GM21576 (cell line): ENCODE data around the gene RFTN1.
A peak's percentile ranks its signal among the peaks of the same experiment; 100 is the strongest.

ENCODE experiments used
- ATAC-seq: cut with Tn5 transposase; IDR thresholded peaks from one replicate; pipeline ENCODE4 v1.9.1; 2021; ENCODE audit warnings: mild to moderate bottlenecking, moderate library complexity; ENCODE audit not compliant: unreplicated experiment

RFTN1 gene

DNA sequence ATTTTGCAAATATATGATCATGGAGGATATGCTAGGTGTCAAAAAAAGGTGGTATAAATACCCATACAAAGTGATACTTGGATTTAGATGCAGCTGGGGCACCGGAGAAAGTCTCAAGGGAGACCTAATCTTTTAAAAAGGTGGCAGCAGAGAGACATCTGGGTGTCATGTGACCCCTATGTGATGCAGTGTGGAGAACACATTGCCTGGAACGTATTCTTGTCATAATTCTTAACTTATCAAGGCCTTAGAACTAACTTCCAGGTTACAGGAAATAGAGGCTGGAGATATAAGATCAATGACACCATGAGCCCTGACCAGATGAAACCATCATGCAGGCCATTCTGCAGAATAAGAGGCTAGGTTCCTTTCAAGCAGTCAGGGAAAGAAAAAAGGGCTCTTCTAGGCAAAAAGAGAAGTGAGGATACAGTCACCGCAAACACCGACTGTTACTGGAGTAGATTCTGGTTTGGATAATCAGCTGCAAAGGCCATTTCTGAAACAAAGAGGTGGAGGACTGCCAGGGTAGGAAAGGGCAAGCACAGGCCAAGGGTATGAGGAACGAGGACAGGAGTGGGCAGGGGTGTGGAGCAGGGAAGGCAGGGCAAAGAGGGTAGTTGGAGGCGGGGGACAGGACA, 147.9 kb downstream of the RFTN1 start:
- no peak for ATAC-seq

DNA sequence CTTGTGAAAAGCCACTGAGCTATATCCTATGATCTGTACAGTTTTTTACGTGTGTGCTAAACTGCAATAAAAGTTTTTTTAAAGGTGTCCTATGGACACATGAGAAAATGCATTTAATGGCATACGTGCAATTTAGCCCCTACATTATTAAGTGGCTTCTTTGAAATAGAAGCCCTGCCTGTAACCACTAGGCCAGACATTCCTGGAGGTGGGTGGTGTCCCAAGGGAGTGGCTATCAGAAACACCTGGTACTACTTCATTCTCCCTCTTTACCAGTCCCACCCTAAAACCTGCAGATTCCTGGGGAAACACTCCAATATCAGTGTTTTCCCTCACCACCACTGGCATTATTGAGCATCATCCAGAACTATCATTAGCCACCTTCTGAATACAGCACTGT, 148.5 kb downstream of the RFTN1 start:
- ATAC-seq = no peak

DNA sequence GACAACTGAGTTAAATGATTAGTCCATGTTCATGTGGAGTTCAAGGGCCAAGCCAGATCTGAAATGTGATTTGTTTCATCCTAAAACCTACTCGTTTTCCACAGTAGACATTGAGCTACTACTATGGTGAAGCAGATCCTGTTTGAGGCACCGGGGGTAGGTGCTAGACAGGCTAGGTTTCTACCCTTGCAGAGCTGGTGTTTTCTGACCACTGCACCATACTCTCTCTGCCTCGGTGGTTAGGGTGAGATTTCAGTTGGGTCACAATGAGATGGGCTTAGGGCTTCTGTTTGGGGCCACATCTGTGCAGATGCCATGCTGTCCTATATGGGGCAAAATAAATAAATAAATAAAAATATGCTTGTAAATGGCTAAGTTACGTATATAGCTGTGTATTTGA, 149.2 kb downstream of the RFTN1 start:
- ATAC-seq = no peak

DNA sequence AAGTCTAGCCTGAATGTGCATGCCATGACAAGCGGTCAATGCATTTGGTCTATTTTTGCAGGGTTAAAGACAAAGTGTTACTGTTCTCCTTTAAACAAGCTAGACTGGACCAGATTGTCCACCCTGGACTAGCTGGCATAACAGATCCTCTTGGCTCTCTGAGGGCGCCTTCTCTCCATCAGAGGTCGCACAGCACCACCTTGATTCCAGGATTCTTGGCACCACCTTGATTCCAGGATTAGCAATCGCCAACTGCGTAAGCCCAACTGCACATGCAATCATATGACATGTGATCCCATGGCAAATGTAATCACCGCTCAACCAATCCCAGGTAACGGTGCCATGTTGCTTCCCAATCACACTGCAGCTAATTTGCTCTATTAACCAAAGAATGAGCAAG, 149.9 kb downstream of the RFTN1 start:
- ATAC-seq = no peak

DNA sequence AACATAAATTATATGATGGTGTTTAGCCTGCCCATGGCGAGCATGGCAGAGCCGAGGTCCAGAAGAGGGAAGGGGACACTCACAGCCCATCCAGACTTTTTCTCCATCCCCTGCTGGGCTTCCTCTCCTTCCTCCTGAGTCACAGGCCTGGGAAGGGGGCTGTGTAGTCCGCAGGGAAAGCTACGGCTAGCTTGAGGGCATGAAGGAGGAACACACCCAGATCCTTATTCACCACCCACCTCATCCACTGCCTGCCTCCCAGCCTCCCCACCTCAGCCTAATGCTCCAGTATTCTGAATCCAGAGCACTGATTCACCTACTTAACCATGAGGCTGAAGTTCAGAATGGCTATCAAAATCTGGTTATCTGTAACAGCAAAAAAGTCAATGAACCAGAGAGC, 150.7 kb downstream of the RFTN1 start:
- ATAC-seq = no peak

DNA sequence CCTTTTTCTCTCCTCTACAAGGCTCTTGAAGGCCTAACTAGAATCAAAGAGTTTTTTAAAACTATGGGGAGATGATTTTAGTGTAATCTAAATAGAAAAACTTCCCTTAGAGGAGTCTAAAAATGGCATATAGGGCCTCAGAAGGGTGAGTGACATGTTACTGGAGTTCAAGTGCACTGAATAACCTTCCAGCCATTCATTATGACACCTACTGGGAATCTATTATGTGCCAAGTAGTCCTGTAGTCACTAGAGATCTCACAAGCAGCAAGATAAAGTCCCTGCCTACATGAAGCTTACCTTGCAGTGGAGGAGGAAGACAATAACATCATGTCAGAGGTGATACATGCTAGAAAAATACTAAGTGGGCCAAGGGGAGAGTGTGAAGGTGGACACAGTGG, 152.4 kb downstream of the RFTN1 start:
- ATAC-seq = no peak

DNA sequence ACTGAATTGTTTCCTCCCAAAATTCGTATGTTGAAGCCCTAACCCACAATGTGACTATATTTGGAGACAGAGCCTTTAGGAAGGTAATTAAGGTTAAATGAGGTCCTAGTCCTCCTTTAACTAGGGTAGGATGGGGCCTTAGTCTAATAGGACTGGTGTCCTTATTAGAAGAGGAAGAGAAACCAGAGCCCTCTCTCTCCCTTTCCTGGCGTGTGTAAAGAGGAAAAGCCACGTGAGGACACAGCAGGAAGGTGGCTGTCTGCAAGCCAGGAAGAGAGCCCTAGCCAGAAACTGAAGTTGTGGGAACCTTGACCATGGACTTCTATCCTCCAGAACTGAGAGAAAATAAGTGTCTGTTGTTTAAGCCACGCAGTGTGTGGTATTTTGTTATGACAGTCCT, 154.2 kb downstream of the RFTN1 start:
- ATAC-seq = no peak

DNA sequence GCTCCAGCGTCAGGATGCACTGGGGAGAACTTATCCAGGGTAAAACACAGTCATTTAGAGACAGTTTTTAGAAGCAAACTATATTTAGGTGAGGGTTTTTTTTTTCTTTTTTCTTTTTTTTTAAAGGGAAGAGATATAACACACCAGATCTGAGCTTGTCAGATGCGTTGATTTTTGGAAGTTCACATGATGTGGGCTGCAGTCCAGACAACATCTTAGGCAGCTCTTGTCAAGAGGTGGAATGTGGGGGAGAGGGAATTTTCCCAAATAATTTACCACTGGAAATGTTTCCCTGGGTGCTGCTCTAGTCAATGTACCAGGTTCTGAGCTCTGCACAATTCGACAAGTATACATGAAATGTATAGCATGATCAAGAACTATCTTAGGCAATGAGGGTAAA, 155.2 kb downstream of the RFTN1 start:
- no peak for ATAC-seq

DNA sequence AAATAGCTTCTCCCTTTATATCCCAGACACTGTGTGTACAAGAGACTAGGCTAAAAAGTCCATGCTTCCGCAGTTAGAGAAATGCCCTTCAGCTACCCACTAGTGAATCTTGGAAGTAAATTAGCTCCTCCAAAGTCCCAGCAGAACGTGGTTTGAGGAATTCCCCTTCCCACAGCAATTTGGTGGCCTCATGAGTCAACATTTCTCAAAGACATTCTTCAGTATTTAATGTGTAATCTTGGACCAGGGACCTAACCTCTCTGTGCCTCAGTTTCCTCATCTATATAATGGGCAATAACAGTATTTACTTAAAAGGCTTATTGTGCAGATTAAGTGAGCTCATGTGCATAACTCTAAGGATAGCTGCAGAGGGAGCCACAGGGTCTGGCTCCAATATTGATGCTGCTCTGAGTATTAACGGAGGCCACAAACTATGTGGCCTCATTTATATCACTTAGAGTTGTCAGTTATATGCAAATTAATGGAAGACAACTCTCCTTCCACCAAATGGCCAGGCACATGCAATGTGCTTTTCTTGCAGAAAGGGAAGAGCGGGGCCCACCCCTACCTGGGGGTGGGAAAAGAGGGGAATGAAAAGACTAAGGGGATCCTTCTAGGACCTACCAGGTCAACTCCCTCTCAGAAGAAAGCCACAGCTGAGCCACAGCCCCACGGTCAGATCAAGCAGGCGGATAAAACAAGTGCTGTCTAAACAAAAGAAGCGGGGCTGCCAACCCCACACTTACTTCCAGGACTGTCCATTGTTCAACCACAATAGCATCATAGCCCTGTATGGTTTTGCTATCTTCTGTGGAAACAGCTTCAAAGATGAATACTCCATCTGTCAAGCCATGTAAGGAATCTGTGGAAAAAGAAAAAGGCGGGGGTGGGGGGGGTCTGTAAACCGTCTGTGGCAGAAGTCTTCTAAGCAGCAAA, 156.0 kb downstream of the RFTN1 start:
- ATAC-seq = no peak

DNA sequence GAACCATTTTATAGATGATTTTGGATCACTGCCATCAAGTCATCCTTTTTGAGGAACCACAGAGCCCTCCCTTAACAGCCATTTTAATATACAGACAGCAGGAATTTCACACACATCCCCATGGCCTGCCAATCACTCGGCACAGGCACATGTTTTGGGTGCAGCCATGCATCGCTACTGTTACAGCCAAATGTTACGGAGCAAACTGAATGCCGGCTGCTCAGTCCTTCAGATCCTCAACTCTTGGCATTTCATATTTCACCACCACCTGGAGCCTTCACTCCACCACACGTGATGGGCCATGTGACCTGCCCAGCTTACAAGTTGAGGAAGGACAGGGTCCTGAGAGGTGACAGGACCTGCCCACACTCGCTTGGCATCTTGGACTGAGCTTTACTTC, 157.7 kb downstream of the RFTN1 start:
- ATAC-seq = no peak

DNA sequence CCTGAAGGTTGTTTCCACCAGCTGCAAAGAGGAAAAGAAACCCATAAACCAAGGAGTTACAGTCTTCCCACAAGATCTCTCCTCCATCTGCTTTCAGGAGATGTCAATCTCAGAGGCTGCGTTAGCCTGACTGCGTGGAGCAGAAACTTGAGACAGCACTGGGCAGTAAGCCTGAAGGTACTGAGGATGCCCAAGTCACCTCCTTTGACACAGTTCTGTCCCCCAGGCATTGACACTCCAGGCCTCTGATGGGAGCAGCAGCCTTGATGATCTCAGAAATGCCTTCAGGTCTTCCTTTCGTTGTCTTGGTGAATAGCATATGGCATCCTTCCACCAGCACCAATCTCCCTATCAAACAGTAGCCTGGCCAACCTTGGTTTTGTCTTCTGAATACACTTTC, 159.2 kb downstream of the RFTN1 start:
- ATAC-seq = no peak

DNA sequence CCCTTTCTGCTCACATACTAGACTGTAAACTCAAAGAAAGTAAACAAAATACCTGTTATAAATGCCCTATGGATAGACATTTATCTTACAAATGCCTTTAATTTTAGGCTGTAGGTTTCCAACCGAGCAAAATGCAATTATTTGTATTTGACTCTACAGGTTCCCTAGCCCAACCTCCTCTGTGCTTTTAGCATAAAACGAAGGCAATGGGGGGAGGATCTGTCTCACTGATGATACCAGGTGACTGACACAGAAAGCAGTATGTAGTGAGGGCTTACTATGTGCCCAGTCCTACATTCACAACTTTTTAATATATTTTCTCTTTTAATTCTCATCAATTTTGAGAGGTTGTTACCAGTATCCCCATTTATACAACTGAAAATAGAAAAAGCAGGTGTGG, 161.1 kb downstream of the RFTN1 start:
- ATAC-seq = no peak

DNA sequence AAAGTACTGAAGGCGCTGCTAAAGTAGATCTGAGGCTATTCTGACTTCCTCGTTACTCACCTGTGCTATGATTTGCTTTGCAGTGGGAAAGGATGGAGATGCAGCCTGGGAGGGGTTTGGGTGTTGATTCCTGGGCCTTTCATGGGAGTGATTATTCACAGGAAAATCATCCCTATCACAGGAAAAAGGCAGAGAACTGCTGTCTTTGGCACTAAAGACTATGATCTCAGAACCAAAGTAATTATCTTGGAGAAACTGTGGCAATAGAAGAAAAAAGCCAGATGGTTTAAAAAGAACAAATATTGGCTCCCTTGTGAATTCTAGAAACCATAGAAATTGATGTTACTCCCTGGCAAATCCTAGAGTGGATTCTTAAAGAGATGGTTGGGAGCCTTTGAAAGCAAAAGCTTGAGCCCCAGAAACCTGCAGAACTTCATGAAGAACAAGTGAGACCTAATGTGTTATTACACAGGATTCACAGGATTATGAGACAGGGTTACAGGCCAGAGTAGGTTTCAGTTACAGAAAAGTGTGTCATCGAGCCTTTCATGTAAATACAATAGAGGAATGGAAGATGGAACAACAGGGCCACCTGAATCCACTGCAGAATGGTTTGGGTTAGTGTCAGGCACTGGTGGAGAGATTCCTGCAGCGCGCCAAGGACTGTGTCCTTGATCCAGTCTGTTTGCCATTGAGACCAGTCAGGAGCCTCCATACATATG, 162.7 kb downstream of the RFTN1 start:
- ATAC-seq = no peak

DNA sequence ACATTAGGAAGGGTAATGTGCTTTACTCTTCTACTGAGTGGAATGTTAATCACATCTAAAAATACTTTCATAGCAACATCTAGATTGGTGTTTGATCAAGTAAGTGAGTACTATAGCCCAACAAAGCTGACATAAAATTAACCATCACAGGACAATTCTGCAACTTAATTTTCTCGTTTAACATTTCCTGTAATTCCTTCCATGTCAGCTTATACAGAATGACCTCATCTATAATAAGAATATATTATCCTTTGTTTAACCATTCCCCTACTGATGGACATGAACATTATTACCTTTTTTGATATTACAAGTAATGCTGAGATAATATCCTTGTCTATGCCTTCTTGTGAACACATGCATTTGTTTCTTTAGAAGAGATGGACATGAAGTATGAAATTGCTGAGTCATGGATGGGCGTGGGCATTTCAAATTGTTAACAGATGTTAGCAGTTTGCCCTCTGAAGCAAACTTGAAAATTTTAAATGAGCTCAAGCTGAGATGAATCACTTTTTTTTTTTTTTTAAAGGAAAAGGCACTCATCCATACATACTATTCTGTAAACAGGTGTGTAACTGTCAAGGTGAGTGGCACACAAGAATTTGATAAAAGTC, 163.4 kb downstream of the RFTN1 start:
- ATAC-seq = no peak

DNA sequence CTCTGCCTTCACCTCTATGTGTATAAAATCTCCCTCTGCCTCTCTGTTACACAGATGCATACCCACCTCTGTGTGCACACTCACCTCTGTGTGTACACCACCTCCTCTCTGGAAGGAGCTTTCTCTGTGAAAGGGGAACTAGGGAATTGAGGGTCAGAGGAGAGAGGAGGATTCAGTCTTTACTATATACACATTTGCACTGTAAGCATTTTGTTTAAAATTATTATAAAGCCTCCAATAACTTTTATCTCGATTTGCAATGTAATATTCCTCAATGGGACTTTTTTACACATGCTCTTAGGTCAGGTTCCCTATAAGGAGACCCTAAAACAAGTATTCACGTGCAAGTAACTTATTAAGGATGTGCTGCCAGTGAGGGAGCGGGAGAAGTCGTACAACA, 166.0 kb downstream of the RFTN1 start:
- no peak for ATAC-seq

DNA sequence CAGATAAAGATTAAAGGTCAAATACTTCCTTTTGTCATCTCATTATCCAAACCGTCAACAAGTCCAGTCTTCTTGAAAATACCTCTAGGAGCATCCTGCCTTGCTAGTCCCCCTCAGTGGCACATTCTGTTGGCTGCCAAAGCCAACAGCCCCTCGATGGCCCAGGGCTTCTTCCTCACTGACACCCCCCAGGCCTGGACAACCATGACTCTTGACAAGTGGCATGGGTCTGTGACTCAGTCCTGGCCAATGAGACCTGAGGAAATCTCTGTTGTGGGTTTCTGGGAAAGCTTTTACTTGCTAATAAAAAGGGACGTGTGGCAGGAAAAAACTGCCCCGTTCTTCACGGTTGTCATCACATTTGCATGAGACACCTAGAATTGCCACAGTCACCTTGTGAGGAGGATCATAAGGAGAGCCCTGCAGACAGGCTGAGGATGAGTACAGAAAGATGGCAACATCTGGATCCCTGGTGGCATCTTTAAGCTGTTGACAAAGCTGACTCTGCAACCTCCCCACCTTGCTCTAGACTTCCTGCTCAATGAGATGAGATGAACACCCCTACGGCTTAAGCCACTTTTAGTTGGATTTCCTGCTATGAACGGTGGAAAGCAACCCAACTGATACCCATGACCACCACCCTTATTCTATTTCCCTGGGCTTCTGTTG, 167.0 kb downstream of the RFTN1 start:
- ATAC-seq = no peak

DNA sequence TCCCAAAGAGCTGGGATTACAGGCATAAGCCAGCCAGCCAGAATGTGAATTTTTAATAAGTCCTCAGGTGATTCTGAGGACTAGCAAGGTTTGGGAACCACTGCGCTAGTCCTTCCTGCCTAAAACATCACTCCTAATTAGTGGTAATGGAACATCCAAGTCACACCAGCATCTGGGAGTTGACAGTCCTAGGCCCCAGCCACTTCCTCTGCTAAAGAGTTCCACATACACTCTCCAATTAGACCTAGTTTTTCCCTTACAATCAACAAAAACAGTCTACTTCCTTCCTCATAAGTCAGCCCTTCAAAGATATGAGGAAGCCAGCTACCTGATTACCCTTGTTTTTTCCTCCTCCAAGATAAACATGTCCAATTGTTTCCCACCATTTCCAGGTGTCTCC, 170.4 kb downstream of the RFTN1 start:
- no peak for ATAC-seq

DNA sequence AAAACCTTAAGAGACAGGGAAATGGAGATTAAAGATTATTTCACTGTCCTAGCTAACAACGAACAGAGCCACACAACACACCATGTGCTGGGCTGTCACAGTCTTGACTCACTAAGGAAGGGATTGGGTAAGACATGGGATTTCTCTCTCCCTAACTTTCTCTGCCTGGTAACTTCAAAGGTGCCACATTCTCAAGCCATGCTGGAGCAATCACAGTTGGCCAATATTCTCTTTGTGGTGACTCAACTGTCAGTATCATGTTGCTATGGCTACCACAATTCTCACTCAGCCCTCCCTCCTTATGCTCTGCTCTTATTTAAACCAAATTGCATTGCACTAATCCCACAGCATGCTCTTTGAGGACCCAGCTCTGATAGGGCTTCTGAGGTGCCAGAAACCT, 174.5 kb downstream of the RFTN1 start:
- ATAC-seq = no peak

DNA sequence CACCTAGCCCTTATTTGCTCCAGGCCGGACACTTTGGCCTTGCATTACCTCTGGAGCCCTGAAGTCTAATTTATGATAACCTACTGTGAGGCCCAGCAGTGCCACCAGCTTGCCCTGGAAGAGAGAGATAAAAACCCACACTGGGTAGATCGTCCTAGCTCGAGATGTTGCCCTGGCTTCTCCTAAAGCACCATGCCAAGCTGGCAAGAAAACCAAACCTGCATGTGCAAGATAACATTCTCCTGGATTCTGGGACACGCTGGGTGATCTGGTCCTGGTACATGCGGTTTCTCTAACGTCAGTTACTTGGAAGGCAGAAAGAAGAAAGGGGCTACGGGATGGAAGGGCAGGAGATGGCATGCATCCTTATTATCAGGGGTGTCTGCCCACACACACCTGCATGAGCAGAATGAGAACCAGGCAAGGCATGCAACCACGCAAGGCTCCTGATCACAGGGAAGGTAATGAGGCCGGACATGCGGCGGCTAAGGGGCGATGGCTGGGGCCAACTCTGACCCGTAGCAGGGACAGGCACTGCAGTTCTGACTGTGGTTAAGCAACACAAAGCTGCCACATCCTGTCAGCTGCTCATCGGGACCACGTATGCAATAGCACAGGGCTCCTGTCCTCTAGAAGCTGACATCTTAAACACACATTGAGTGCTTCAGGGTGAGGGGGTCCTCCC, 175.5 kb downstream of the RFTN1 start:
- peak; percentile 76 for ATAC-seq

DNA sequence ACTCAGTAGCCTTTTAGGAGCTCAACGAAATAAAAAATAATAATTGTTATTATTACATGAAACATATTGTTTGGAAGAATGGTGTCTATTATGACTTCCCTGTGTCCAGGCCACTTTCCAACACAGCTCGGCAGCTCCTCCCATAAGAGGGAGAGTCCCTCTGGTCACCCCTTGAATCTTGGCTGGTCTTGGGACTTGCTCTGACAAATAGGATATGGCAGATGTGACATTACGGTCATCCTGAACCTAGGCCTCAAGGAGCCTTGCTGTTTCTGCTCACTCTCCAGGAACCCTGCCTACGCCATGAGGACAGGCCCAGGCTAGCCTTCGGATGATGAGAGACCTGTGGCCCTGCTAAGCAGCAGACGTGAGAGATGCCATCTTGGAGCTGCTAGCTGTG, 176.7 kb downstream of the RFTN1 start:
- ATAC-seq = no peak
